Measurements from ENCODE around the gene MCIDAS. TPM values are rescaled to one million over a fixed set of nuclear protein-coding genes. Genes with fewer than 3 reads are reported as not detected.

Gene MCIDAS
- total and polyA plus RNA-seq, 4 donors = not detected

- TF ChIP-seq CTCF (IDR thresholded peaks at IDR 0.05; ENCODE audit: low read depth, low read length, missing input control) = no peak
- TF ChIP-seq HNF4G (IDR thresholded peaks at IDR 0.05) = no peak
- TF ChIP-seq HNF4A (conservative IDR thresholded peaks at IDR 0.05) = no peak
- no peak for TF ChIP-seq YY1 (IDR thresholded peaks at IDR 0.05)
- TF ChIP-seq FOXA1 (IDR thresholded peaks at IDR 0.05) = no peak
- TF ChIP-seq ATF3 (IDR thresholded peaks at IDR 0.05) = no peak
- TF ChIP-seq NR2F2 (IDR thresholded peaks at IDR 0.05) = no peak
- TF ChIP-seq EGR1 (IDR thresholded peaks at IDR 0.05; ENCODE audit: low read depth in 2 of 2) = no peak
Measured at GRCh38 chr5:55211184-55211874, 15.8 kb downstream of the MCIDAS start (continued).

GRCh38 chr5:55205001-55205400, 22.1 kb downstream of the MCIDAS start:
- Histone ChIP-seq H3K4me1 (ENCODE audit: control insufficient read depth in 4 of 4, insufficient read depth in 4 of 4, low read length in 3 of 4) (no peaks in the 10 kb centered on the region), H3K27me3 (ENCODE audit: control insufficient read depth in 4 of 4, insufficient read depth in 4 of 4, low read length in 3 of 4) (no peaks in the 10 kb centered on the region), H3K4me3 (ENCODE audit: low read depth in 1 of 3, low read length in 3 of 3) (no peak overlapping the region), H3K9me3 (ENCODE audit: control insufficient read depth in 4 of 4, low read length in 3 of 4) (no peaks in the 10 kb centered on the region), H3K27ac (ENCODE audit: low read depth in 1 of 2, low read length in 2 of 2) (no peak overlapping the region), H3K9ac (ENCODE audit: low read depth in 1 of 2, low read length in 2 of 2) (no peak overlapping the region), H3K36me3 (ENCODE audit: control insufficient read depth in 4 of 4, insufficient read depth in 3 of 4, low read depth in 1 of 4, low read length in 3 of 4) (no peaks in the 10 kb centered on the region)
- 69% methylated on average over 2 of the region's 2 CpGs for WGBS
- DNase-seq (ENCODE audit: low spot score) = no peak
- TF ChIP-seq RAD21 (IDR thresholded peaks at IDR 0.05) = no peak
- no peak for TF ChIP-seq FOXA2 (IDR thresholded peaks at IDR 0.05)
- TF ChIP-seq ATF3 (IDR thresholded peaks at IDR 0.05) = no peak
- no peak for TF ChIP-seq YY1 (IDR thresholded peaks at IDR 0.05)
- TF ChIP-seq HNF4G (IDR thresholded peaks at IDR 0.05) = no peak
- no peak for TF ChIP-seq MAX (IDR thresholded peaks at IDR 0.05)
- TF ChIP-seq REST (IDR thresholded peaks at IDR 0.05) = no peak
- TF ChIP-seq HNF4A (conservative IDR thresholded peaks at IDR 0.05) = no peak
- no peak for TF ChIP-seq ZBTB33 (IDR thresholded peaks at IDR 0.05)
- TF ChIP-seq CTCF (IDR thresholded peaks at IDR 0.05; ENCODE audit: low read depth, low read length, missing input control) = no peak
- TF ChIP-seq JUND (IDR thresholded peaks at IDR 0.05) = no peak
- no peak for TF ChIP-seq GABPA (IDR thresholded peaks at IDR 0.05 in 1 of 2, conservative IDR thresholded peaks at IDR 0.05 in 1 of 2)
- TF ChIP-seq TAF1 (conservative IDR thresholded peaks at IDR 0.05) = no peak

Data from liver (tissue), 9 donors.